ENCODE results near the gene TMA7. TPM values are rescaled to one million over a fixed set of nuclear protein-coding genes. Genes with fewer than 3 reads are reported as not detected.

The TMA7 gene
- total and polyA plus RNA-seq, 9 of the 15 experiments (the other 6 are each of a cell fraction or from before 2014, with no cell fraction given): 209 to 1,003 (median 486) TPM

GRCh38 chr3:48439820-48440589 lies at the start of gene TMA7, which contains the start of gene CCDC51 (continued):
- TF ChIP-seq, protein P1, sequence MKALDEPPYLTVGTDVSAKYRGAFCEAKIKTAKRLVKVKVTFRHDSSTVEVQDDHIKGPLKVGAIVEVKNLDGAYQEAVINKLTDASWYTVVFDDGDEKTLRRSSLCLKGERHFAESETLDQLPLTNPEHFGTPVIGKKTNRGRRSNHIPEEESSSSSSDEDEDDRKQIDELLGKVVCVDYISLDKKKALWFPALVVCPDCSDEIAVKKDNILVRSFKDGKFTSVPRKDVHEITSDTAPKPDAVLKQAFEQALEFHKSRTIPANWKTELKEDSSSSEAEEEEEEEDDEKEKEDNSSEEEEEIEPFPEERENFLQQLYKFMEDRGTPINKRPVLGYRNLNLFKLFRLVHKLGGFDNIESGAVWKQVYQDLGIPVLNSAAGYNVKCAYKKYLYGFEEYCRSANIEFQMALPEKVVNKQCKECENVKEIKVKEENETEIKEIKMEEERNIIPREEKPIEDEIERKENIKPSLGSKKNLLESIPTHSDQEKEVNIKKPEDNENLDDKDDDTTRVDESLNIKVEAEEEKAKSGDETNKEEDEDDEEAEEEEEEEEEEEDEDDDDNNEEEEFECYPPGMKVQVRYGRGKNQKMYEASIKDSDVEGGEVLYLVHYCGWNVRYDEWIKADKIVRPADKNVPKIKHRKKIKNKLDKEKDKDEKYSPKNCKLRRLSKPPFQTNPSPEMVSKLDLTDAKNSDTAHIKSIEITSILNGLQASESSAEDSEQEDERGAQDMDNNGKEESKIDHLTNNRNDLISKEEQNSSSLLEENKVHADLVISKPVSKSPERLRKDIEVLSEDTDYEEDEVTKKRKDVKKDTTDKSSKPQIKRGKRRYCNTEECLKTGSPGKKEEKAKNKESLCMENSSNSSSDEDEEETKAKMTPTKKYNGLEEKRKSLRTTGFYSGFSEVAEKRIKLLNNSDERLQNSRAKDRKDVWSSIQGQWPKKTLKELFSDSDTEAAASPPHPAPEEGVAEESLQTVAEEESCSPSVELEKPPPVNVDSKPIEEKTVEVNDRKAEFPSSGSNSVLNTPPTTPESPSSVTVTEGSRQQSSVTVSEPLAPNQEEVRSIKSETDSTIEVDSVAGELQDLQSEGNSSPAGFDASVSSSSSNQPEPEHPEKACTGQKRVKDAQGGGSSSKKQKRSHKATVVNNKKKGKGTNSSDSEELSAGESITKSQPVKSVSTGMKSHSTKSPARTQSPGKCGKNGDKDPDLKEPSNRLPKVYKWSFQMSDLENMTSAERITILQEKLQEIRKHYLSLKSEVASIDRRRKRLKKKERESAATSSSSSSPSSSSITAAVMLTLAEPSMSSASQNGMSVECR (CRISPR knock-in tag; IDR thresholded peaks at IDR 0.05): 0 out of 2 replicates have a peak, but pooled peaks have one; percentile 46
- TF ChIP-seq ZNF408 (CRISPR knock-in tag; IDR thresholded peaks at IDR 0.05; ENCODE audit: low read depth) (no peak), SRSF3 (IDR thresholded peaks at IDR 0.05; ENCODE audit: insufficient read depth, low read length) (no peak), SMARCC2 (IDR thresholded peaks at IDR 0.05; ENCODE audit: low read depth) (no peak), CBX3 (IDR thresholded peaks at IDR 0.05; ENCODE audit: borderline replicate concordance in 1 of 2, low read length in 2 of 2) (peak in 1 of 2 experiments; percentile 56; a peak in 1 of 3 replicates), MAFF (IDR thresholded peaks at IDR 0.05; ENCODE audit: low read length) (no peak), ZNF316 (IDR thresholded peaks at IDR 0.05) (no peak), RBBP5 (IDR thresholded peaks at IDR 0.05; ENCODE audit: borderline replicate concordance, insufficient read depth, low read length, poor library complexity, severe bottlenecking) (peak; percentile 72), ZNF561 (CRISPR knock-in tag; conservative IDR thresholded peaks at IDR 0.05) (no peak), RBM17 (IDR thresholded peaks at IDR 0.05; ENCODE audit: borderline replicate concordance, low read depth, low read length) (no peak), ZNF766 (CRISPR knock-in tag; conservative IDR thresholded peaks at IDR 0.05) (no peak; the same call in 1 of the 2 replicates), RBM14 (IDR thresholded peaks at IDR 0.05; ENCODE audit: borderline replicate concordance, insufficient read depth, low read depth, low read length) (no peak), FOXJ3 (CRISPR knock-in tag; IDR thresholded peaks at IDR 0.05) (no peak), MYC (IDR thresholded peaks at IDR 0.05; ENCODE audit: low read depth, low read length) (peak; percentile 28), MYC (CRISPR knock-in tag; IDR thresholded peaks at IDR 0.05; ENCODE audit: borderline replicate concordance, low read depth) (0 out of 2 replicates have a peak, but pooled peaks have one; percentile 51), FOXP1 (CRISPR knock-in tag; IDR thresholded peaks at IDR 0.05) (no peak), SOX6 (IDR thresholded peaks at IDR 0.05) (no peak), ZBTB7A (IDR thresholded peaks at IDR 0.05; ENCODE audit: borderline replicate concordance, control insufficient read depth, low read depth, low read length) (no peak), ZNF282 (CRISPR knock-in tag; IDR thresholded peaks at IDR 0.05) (no peak), THRAP3 (IDR thresholded peaks at IDR 0.05; ENCODE audit: borderline replicate concordance) (no peak), EP300 (IDR thresholded peaks at IDR 0.05; ENCODE audit: low read length) (no peak), IFI16 (CRISPR knock-in tag; IDR thresholded peaks at IDR 0.05) (no peak)

All from K562 (cell line).